Measurements from ENCODE around the gene CASP3.

Gene CASP3

GRCh38 chr4:184583738-184584502, 65.3 kb downstream of the CASP3 start:
- no peaks in the 10 kb centered on the region for H3K27me3 ChIP-seq (ENCODE audit: control insufficient read depth, insufficient read depth, low read length)
- H3K4me3 ChIP-seq (ENCODE audit: low read length) = no peak overlapping the region
- H3K36me3 ChIP-seq (ENCODE audit: control insufficient read depth, insufficient read depth, low read length) = no peaks in the 10 kb centered on the region
- H3K9ac ChIP-seq (ENCODE audit: low read length) = no peak overlapping the region
- no peaks in the 10 kb centered on the region for H3K9me3 ChIP-seq (ENCODE audit: control insufficient read depth, low read length)
- no peaks in the 10 kb centered on the region for H3K4me1 ChIP-seq (ENCODE audit: control insufficient read depth, insufficient read depth, low read length)
